K562 (cell line): Measurements from ENCODE around the gene ARFGEF3.

Experiments
- BMI1 ChIP-seq: fragments of 150-350 bp; IDR thresholded peaks from 2 replicates; pipeline ENCODE4 v1.6.1; 2014; ENCODE audit warnings: low read length
- CEBPB ChIP-seq: fragments of 450-650 bp; IDR thresholded peaks from 2 replicates; pipeline ENCODE4 v1.6.1; 2016; ENCODE audit warnings: missing genetic modification characterization, missing compliant biosample characterization
- GTF2E2 ChIP-seq: fragments of 200-800 bp; sonication (Bioruptor generic); IDR thresholded peaks from 2 replicates; pipeline ENCODE4 v1.6.1; 2016; ENCODE audit warnings: missing genetic modification characterization, missing compliant biosample characterization
- JUND ChIP-seq, 2 experiments: IDR thresholded peaks; 2 replicates in 1 of 2; 3 replicates in 1 of 2; pipeline ENCODE4 v1.6.1; 2011; ENCODE audit warnings: borderline replicate concordance in 2 of 2, low read depth in 2 of 2, low read length in 2 of 2, improper control_type of control experiment in 1 of 2, missing biosample characterization in 1 of 2, missing genetic modification characterization in 1 of 2, missing genetic modification reagents in 1 of 2
- NR2C2 ChIP-seq, 2 experiments: fragments of 200-800 bp in 1 of 2; sonication (Bioruptor generic) in 1 of 2; sonication (generic) in 1 of 2; formaldehyde crosslinking in 1 of 2; IDR thresholded peaks; 2 replicates each; pipeline versions ENCODE4 v1.6.1 to v1.8.0; 2016 to 2022; ENCODE audit warnings: mild to moderate bottlenecking in 1 of 2, missing compliant biosample characterization in 1 of 2, missing genetic modification characterization in 1 of 2, missing genetic modification reagents in 1 of 2
- SIX5 ChIP-seq, 2 experiments: IDR thresholded peaks; 2 replicates each; pipeline ENCODE4 v1.6.1; 2011; ENCODE audit warnings: low read length in 2 of 2, borderline replicate concordance in 1 of 2, low read depth in 1 of 2, mild to moderate bottlenecking in 1 of 2, moderate library complexity in 1 of 2; ENCODE audit not compliant: insufficient read depth in 1 of 2
- ZNF384 ChIP-seq: IDR thresholded peaks from 2 replicates; pipeline ENCODE4 v1.6.1; 2012; ENCODE audit warnings: low read depth, low read length, improper control_type of control experiment
- ZNF699 ChIP-seq: fragments of 250-450 bp; sonication (Bioruptor Pico); IDR thresholded peaks from 2 replicates; pipeline ENCODE4 v1.8.0; 2021; ENCODE audit warnings: mild to moderate bottlenecking, moderate library complexity; ENCODE audit not compliant: insufficient replicate concordance
- ZNF830 ChIP-seq: fragments of 250-450 bp; sonication (Bioruptor Pico); IDR thresholded peaks from 2 replicates; pipeline ENCODE4 v1.5.0; 2021; ENCODE audit warnings: mild to moderate bottlenecking
- TF ChIP-seq, protein P1 (sequence below), 3 experiments: IDR thresholded peaks in 2 of 3; conservative IDR thresholded peaks in 1 of 3; 2 replicates each; pipeline ENCODE4 v1.5.1; 2011 to 2012; ENCODE audit warnings: low read length in 3 of 3, mild to moderate bottlenecking in 3 of 3, control low read depth in 2 of 3, improper control_type of control experiment in 1 of 3, inconsistent platforms in 1 of 3, low read depth in 1 of 3, mixed read lengths in 1 of 3, moderate library complexity in 1 of 3; ENCODE audit not compliant: insufficient read depth in 2 of 3

DNA sequence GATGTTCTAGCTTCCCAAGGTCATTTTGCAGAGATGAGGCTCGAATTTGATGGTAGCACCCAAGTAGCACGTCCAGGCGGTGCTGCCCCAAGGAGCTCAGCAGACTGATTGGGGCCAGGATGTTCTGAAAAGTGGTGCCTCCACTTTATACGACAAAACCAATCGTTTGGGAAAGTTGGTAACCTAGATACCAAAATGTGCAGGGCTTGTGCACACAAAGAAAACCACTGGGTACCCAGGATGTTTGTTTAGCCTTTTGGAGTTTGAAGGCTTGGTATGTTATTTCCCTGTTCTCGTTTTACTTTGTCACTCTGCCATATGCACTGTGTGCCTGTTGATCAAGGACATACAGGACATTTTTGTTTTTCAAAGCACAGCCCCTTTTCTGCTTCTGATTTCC, 97.3 kb downstream of the ARFGEF3 start:
- TF ChIP-seq, protein P1, sequence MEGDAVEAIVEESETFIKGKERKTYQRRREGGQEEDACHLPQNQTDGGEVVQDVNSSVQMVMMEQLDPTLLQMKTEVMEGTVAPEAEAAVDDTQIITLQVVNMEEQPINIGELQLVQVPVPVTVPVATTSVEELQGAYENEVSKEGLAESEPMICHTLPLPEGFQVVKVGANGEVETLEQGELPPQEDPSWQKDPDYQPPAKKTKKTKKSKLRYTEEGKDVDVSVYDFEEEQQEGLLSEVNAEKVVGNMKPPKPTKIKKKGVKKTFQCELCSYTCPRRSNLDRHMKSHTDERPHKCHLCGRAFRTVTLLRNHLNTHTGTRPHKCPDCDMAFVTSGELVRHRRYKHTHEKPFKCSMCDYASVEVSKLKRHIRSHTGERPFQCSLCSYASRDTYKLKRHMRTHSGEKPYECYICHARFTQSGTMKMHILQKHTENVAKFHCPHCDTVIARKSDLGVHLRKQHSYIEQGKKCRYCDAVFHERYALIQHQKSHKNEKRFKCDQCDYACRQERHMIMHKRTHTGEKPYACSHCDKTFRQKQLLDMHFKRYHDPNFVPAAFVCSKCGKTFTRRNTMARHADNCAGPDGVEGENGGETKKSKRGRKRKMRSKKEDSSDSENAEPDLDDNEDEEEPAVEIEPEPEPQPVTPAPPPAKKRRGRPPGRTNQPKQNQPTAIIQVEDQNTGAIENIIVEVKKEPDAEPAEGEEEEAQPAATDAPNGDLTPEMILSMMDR (IDR thresholded peaks at IDR 0.05 in 2 of 3, conservative IDR thresholded peaks at IDR 0.05 in 1 of 3; ENCODE audit: insufficient read depth in 2 of 3, low read depth in 1 of 3, low read length in 3 of 3): no peak
- no peak for TF ChIP-seq ZNF384
- no peak for TF ChIP-seq CEBPB (tag)
- TF ChIP-seq BMI1: no peak
- no peak for TF ChIP-seq JUND (IDR thresholded peaks at IDR 0.05; ENCODE audit: borderline replicate concordance, low read depth, low read length)
- TF ChIP-seq JUND (tag; IDR thresholded peaks at IDR 0.05; ENCODE audit: borderline replicate concordance, low read depth, low read length): no peak
- no peak for TF ChIP-seq ZNF699 (CRISPR knock-in tag)
- no peak for TF ChIP-seq NR2C2 (CRISPR knock-in tag; IDR thresholded peaks at IDR 0.05)
- no peak for TF ChIP-seq NR2C2 (tag; IDR thresholded peaks at IDR 0.05)
- TF ChIP-seq GTF2E2 (tag): no peak
- TF ChIP-seq SIX5 (IDR thresholded peaks at IDR 0.05; ENCODE audit: borderline replicate concordance in 1 of 2, insufficient read depth in 1 of 2, low read depth in 1 of 2, low read length in 2 of 2): no peak
- no peak for TF ChIP-seq ZNF830 (CRISPR knock-in tag)
